ENCODE measurements around the gene ATP9B. TPM values are rescaled to one million over a fixed set of nuclear protein-coding genes. Genes with fewer than 3 reads are reported as not detected.

The ATP9B gene
- polyA plus RNA-seq, 3 donors = 7.2 to 20.3 (median 14.0) TPM

DNA sequence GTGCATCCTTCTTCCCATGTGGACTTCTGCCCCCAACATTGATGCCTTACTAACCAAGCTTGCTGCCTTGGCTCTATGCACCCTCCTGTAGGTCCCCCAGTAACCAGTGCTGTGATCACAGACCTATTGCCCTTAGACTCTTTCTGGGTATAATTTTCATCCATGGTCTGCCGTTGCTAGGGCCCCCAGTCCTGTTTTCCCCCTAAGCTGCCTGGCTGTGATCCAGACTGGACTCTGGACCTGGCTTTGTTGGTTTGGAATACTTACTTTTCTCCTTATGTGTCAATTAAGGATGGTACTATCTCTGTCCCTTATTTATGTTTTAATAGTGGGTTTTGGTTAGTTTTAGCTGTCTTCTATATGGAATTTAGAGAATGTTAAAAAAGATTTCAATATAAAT lies 26.0 kb downstream of the ATP9B start:
- Mint-ChIP-seq H3K36me3 (peaks cover 16 to 22% of the 10 kb centered on the region in 2 donors), H3K9me3 (peaks cover 4 to 14% (median 8%) of the 10 kb centered on the region in 7 donors), H3K4me1 (peaks cover 15% of the 10 kb centered on the region), H3K4me3 (no peak overlapping the region), H3K27me3 (ENCODE audit: low read depth in 3 of 3) (no peaks in the 10 kb centered on the region), H3K27ac (no peak overlapping the region)
- Histone ChIP-seq H4K20me1 (ENCODE audit: insufficient read depth, low read length) (peaks cover 49% of the 10 kb centered on the region), H3K4me3 (replicated peaks in 1 of 3; ENCODE audit: low read depth in 2 of 3, low read length in 3 of 3) (no peak overlapping the region), H3K36me3 (replicated peaks in 1 of 2; ENCODE audit: control insufficient read depth in 1 of 2, insufficient read depth in 2 of 2, low read length in 2 of 2) (peaks cover 3 to 27% of the 10 kb centered on the region in 2 donors), H2AFZ (ENCODE audit: insufficient read depth, low read depth, low read length, poor library complexity, severe bottlenecking) (no peak overlapping the region), H3K9ac (ENCODE audit: insufficient read depth, low read length, poor library complexity, severe bottlenecking) (no peak overlapping the region), H3K79me2 (ENCODE audit: insufficient read depth, low read length) (peaks cover 36% of the 10 kb centered on the region), H3K9me3 (replicated peaks in 1 of 2; ENCODE audit: control insufficient read depth in 1 of 2, insufficient read depth in 1 of 2, low read length in 2 of 2) (peaks cover 0 to 7% of the 10 kb centered on the region in 2 donors), H3K4me1 (ENCODE audit: control insufficient read depth in 1 of 2, insufficient read depth in 2 of 2, low read length in 2 of 2) (peaks cover 0 to 5% of the 10 kb centered on the region in 2 donors), H3K27ac (ENCODE audit: low read depth in 1 of 2, low read length in 2 of 2) (no peak overlapping the region), H3K27me3 (ENCODE audit: control insufficient read depth in 2 of 2, insufficient read depth in 2 of 2, low read length in 2 of 2) (no peaks in the 10 kb centered on the region), H3K4me2 (replicated peaks; ENCODE audit: extremely low read depth, low read length, poor library complexity, severe bottlenecking) (no peak overlapping the region)
- TF ChIP-seq, protein P1, sequence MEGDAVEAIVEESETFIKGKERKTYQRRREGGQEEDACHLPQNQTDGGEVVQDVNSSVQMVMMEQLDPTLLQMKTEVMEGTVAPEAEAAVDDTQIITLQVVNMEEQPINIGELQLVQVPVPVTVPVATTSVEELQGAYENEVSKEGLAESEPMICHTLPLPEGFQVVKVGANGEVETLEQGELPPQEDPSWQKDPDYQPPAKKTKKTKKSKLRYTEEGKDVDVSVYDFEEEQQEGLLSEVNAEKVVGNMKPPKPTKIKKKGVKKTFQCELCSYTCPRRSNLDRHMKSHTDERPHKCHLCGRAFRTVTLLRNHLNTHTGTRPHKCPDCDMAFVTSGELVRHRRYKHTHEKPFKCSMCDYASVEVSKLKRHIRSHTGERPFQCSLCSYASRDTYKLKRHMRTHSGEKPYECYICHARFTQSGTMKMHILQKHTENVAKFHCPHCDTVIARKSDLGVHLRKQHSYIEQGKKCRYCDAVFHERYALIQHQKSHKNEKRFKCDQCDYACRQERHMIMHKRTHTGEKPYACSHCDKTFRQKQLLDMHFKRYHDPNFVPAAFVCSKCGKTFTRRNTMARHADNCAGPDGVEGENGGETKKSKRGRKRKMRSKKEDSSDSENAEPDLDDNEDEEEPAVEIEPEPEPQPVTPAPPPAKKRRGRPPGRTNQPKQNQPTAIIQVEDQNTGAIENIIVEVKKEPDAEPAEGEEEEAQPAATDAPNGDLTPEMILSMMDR (IDR thresholded peaks at IDR 0.05) = no peak
- no peak for DNase-seq
- intact Hi-C loops (cut with micrococcal nuclease) = no loop called here
- 100% methylated on average over 1 of the region's 1 CpG for WGBS (ENCODE audit: insufficient coverage)

- H3K4me1 ChIP-seq (ENCODE audit: control insufficient read depth in 1 of 2, insufficient read depth in 2 of 2, low read length in 2 of 2) = no peaks in the 10 kb centered on the region
- H3K27ac Mint-ChIP-seq = peak overlapping the region in 1 of 7 donors; percentile 64
- peaks cover 4% of the 10 kb centered on the region for H3K4me1 Mint-ChIP-seq
- H3K4me2 ChIP-seq (replicated peaks; ENCODE audit: extremely low read depth, low read length, poor library complexity, severe bottlenecking) = no peak overlapping the region
- peaks cover 0 to 7% of the 10 kb centered on the region in 2 donors for H3K9me3 ChIP-seq (replicated peaks in 1 of 2; ENCODE audit: control insufficient read depth in 1 of 2, insufficient read depth in 1 of 2, low read length in 2 of 2)
- no peaks in the 10 kb centered on the region for H3K27me3 Mint-ChIP-seq (ENCODE audit: low read depth in 3 of 3)
- H3K36me3 ChIP-seq (replicated peaks in 1 of 2; ENCODE audit: control insufficient read depth in 1 of 2, insufficient read depth in 2 of 2, low read length in 2 of 2) = peaks cover 3 to 38% of the 10 kb centered on the region in 2 donors
- TF ChIP-seq, protein P1 (IDR thresholded peaks at IDR 0.05) = no peak
- DNase-seq = no peak
- peaks cover 13% of the 10 kb centered on the region for H3K79me2 ChIP-seq (ENCODE audit: insufficient read depth, low read length)
- H4K20me1 ChIP-seq (ENCODE audit: insufficient read depth, low read length) = peaks cover 8% of the 10 kb centered on the region
- WGBS (ENCODE audit: insufficient coverage) = no CpG with 5 or more reads among the region's 2 CpGs
- H2AFZ ChIP-seq (ENCODE audit: insufficient read depth, low read depth, low read length, poor library complexity, severe bottlenecking) = no peak overlapping the region
- no peak overlapping the region for H3K27ac ChIP-seq (ENCODE audit: low read depth in 1 of 2, low read length in 2 of 2)
- no peaks in the 10 kb centered on the region for H3K27me3 ChIP-seq (ENCODE audit: control insufficient read depth in 2 of 2, insufficient read depth in 2 of 2, low read length in 2 of 2)
- peaks cover 42 to 55% of the 10 kb centered on the region in 2 donors for H3K36me3 Mint-ChIP-seq
- no peak overlapping the region for H3K9ac ChIP-seq (ENCODE audit: insufficient read depth, low read length, poor library complexity, severe bottlenecking)
- no peak overlapping the region for H3K4me3 Mint-ChIP-seq
- intact Hi-C loops (cut with micrococcal nuclease) = no loop called here
- H3K9me3 Mint-ChIP-seq = peaks cover 6 to 20% (median 9%) of the 10 kb centered on the region in 7 donors
- no peak overlapping the region for H3K4me3 ChIP-seq (replicated peaks in 1 of 3; ENCODE audit: low read depth in 2 of 3, low read length in 3 of 3)
Measured at GRCh38 chr18:79100944-79101343, 31.8 kb downstream of the ATP9B start.

Data from CD14-positive monocyte (primary cell).